SJCRH30 (cell line): Measurements from ENCODE around the gene HIGD1A. TPM values are rescaled to one million over a fixed set of nuclear protein-coding genes. Genes with fewer than 3 reads are reported as not detected.
A peak's percentile ranks its signal among the peaks of the same experiment; 100 is the strongest.

Source experiments
- DNase-seq, 2 experiments: peaks; one replicate each; pipeline ENCODE4 v3.0.0-alpha.2; 2015 to 2020
- H3K27ac ChIP-seq: fragments of 250-450 bp; sonication (Bioruptor Pico); 2 replicates; pipeline ENCODE4 v1.5.1; 2020; ENCODE audit warnings: mild to moderate bottlenecking, moderate library complexity
- H3K27me3 ChIP-seq: fragments of 250-450 bp; sonication (Bioruptor Pico); 2 replicates; pipeline ENCODE4 v1.5.1; 2020; ENCODE audit warnings: mild to moderate bottlenecking, moderate library complexity
- H3K36me3 ChIP-seq: fragments of 250-450 bp; sonication (Bioruptor Pico); 2 replicates; pipeline ENCODE4 v1.5.1; 2020; ENCODE audit warnings: mild to moderate bottlenecking, moderate library complexity
- H3K4me1 ChIP-seq: fragments of 250-450 bp; sonication (Bioruptor Pico); 2 replicates; pipeline ENCODE4 v1.5.1; 2020; ENCODE audit warnings: mild to moderate bottlenecking, moderate library complexity
- H3K4me3 ChIP-seq: fragments of 250-450 bp; sonication (Bioruptor Pico); 2 replicates; pipeline ENCODE4 v1.5.1; 2020; ENCODE audit warnings: mild to moderate bottlenecking, moderate library complexity
- H3K9me3 ChIP-seq: fragments of 250-450 bp; sonication (Bioruptor Pico); replicated peaks from 2 replicates; pipeline ENCODE4 v1.5.1; 2020; ENCODE audit warnings: mild to moderate bottlenecking, moderate library complexity
- total RNA-seq: library from RNA; depleted of rRNA; stranded (reverse); fragments of >200 nt; shearing (Covaris generic); gene quantifications from 2 replicates; pipeline ENCODE4 v1.2.3, GENCODE V29; 2014

Gene HIGD1A
- total RNA-seq, 1 experiment from 2014 or later: 171 TPM

GRCh38 chr3:42763021-42763420, 41.3 kb downstream of the HIGD1A start:
- Histone ChIP-seq H3K27me3 (no peaks in the 10 kb centered on the region), H3K36me3 (no peaks in the 10 kb centered on the region), H3K9me3 (no peaks in the 10 kb centered on the region), H3K4me1 (no peaks in the 10 kb centered on the region), H3K27ac (no peak overlapping the region), H3K4me3 (no peak overlapping the region)
- DNase-seq: no peak

GRCh38 chr3:42762046-42762724, 42.1 kb downstream of the HIGD1A start:
- Histone ChIP-seq H3K9me3 (no peaks in the 10 kb centered on the region), H3K36me3 (no peaks in the 10 kb centered on the region), H3K27me3 (no peaks in the 10 kb centered on the region), H3K4me1 (no peaks in the 10 kb centered on the region), H3K4me3 (no peak overlapping the region), H3K27ac (no peak overlapping the region)
- no peak for DNase-seq

- H3K27ac ChIP-seq: no peak overlapping the region
- DNase-seq: no peak
- no peaks in the 10 kb centered on the region for H3K36me3 ChIP-seq
- no peaks in the 10 kb centered on the region for H3K27me3 ChIP-seq
- no peaks in the 10 kb centered on the region for H3K4me1 ChIP-seq
- no peak overlapping the region for H3K4me3 ChIP-seq
- H3K9me3 ChIP-seq: no peaks in the 10 kb centered on the region
These were observed 46.2 kb downstream of the HIGD1A start for GRCh38 chr3:42758126-42758525.

GRCh38 chr3:42756681-42757213, 47.5 kb downstream of the HIGD1A start:
- H3K27me3 ChIP-seq: no peaks in the 10 kb centered on the region
- H3K9me3 ChIP-seq: no peaks in the 10 kb centered on the region
- no peaks in the 10 kb centered on the region for H3K36me3 ChIP-seq
- no peak overlapping the region for H3K27ac ChIP-seq
- no peak overlapping the region for H3K4me3 ChIP-seq
- H3K4me1 ChIP-seq: no peaks in the 10 kb centered on the region
- DNase-seq: no peak

GRCh38 chr3:42755681-42756578, 48.4 kb downstream of the HIGD1A start:
- H3K4me1 ChIP-seq: no peaks in the 10 kb centered on the region
- peak; percentile 26 to 52 for DNase-seq
- H3K9me3 ChIP-seq: no peaks in the 10 kb centered on the region
- H3K27me3 ChIP-seq: no peaks in the 10 kb centered on the region
- no peak overlapping the region for H3K4me3 ChIP-seq
- no peaks in the 10 kb centered on the region for H3K36me3 ChIP-seq
- no peak overlapping the region for H3K27ac ChIP-seq

- H3K27me3 ChIP-seq: no peaks in the 10 kb centered on the region
- H3K4me1 ChIP-seq: no peaks in the 10 kb centered on the region
- no peaks in the 10 kb centered on the region for H3K36me3 ChIP-seq
- no peak overlapping the region for H3K27ac ChIP-seq
- no peak for DNase-seq
- no peak overlapping the region for H3K4me3 ChIP-seq
- H3K9me3 ChIP-seq: no peaks in the 10 kb centered on the region
These were observed 50.5 kb downstream of the HIGD1A start for GRCh38 chr3:42753757-42754156.

GRCh38 chr3:42752961-42753360, 51.3 kb downstream of the HIGD1A start:
- H3K4me3 ChIP-seq: no peak overlapping the region
- no peaks in the 10 kb centered on the region for H3K9me3 ChIP-seq
- no peak for DNase-seq
- no peaks in the 10 kb centered on the region for H3K4me1 ChIP-seq
- H3K27me3 ChIP-seq: no peaks in the 10 kb centered on the region
- no peaks in the 10 kb centered on the region for H3K36me3 ChIP-seq
- no peak overlapping the region for H3K27ac ChIP-seq

GRCh38 chr3:42752441-42752840, 51.8 kb downstream of the HIGD1A start:
- Histone ChIP-seq H3K27me3 (no peaks in the 10 kb centered on the region), H3K27ac (no peak overlapping the region), H3K36me3 (no peaks in the 10 kb centered on the region), H3K4me1 (no peaks in the 10 kb centered on the region), H3K9me3 (no peaks in the 10 kb centered on the region), H3K4me3 (no peak overlapping the region)
- DNase-seq: no peak

GRCh38 chr3:42751609-42752008, 52.7 kb downstream of the HIGD1A start:
- DNase-seq: no peak
- no peaks in the 10 kb centered on the region for H3K36me3 ChIP-seq
- H3K9me3 ChIP-seq: no peaks in the 10 kb centered on the region

GRCh38 chr3:42750834-42751233, 53.5 kb downstream of the HIGD1A start:
- Histone ChIP-seq H3K27ac (no peak overlapping the region), H3K4me3 (no peak overlapping the region), H3K27me3 (no peaks in the 10 kb centered on the region), H3K36me3 (no peaks in the 10 kb centered on the region), H3K4me1 (peaks cover 9% of the 10 kb centered on the region; the same call in 1 of the 2 replicates), H3K9me3 (no peaks in the 10 kb centered on the region)
- no peak for DNase-seq

More at GRCh38 chr3:42751609-42752008, 52.7 kb downstream of the HIGD1A start:
- H3K27me3 ChIP-seq: no peaks in the 10 kb centered on the region
- no peak overlapping the region for H3K27ac ChIP-seq
- H3K4me3 ChIP-seq: no peak overlapping the region
- H3K4me1 ChIP-seq: peaks cover 3% of the 10 kb centered on the region; the same call in 1 of the 2 replicates

- H3K27me3 ChIP-seq: no peaks in the 10 kb centered on the region
- peak in 1 of 2 experiments; percentile 34 for DNase-seq
- no peak overlapping the region for H3K27ac ChIP-seq
- peaks cover 9% of the 10 kb centered on the region; the same call in 1 of the 2 replicates for H3K4me1 ChIP-seq
- H3K9me3 ChIP-seq: no peaks in the 10 kb centered on the region
- H3K4me3 ChIP-seq: no peak overlapping the region
- no peaks in the 10 kb centered on the region for H3K36me3 ChIP-seq
These were observed 54.5 kb downstream of the HIGD1A start for GRCh38 chr3:42749753-42750231.

GRCh38 chr3:42749025-42749752, 55.1 kb downstream of the HIGD1A start:
- Histone ChIP-seq H3K36me3 (no peaks in the 10 kb centered on the region), H3K4me1 (peaks cover 9% of the 10 kb centered on the region; the same call in 1 of the 2 replicates), H3K27me3 (no peaks in the 10 kb centered on the region), H3K9me3 (no peaks in the 10 kb centered on the region), H3K4me3 (no peak overlapping the region), H3K27ac (no peak overlapping the region)
- no peak for DNase-seq

GRCh38 chr3:42747581-42747980, 56.7 kb downstream of the HIGD1A start:
- Histone ChIP-seq H3K27ac (no peak overlapping the region), H3K9me3 (no peaks in the 10 kb centered on the region), H3K27me3 (no peaks in the 10 kb centered on the region), H3K36me3 (no peaks in the 10 kb centered on the region), H3K4me1 (peaks cover 9% of the 10 kb centered on the region; the same call in 1 of the 2 replicates), H3K4me3 (no peak overlapping the region)
- no peak for DNase-seq
